Heart right ventricle (tissue), 16 donors: ENCODE results near the gene GPC5. TPM values are rescaled to one million over a fixed set of nuclear protein-coding genes. Genes with fewer than 3 reads are reported as not detected.

Source experiments
- ATAC-seq, 8 donors: fragments of 200-7000 bp; cut with Tn5 transposase; one replicate each; pipeline ENCODE4 v1.9.1; 2020; ENCODE audit warnings: mild to moderate bottlenecking in 8 of 8, moderate library complexity in 8 of 8, moderate number of reproducible peaks in 1 of 8
- DNase-seq, 2 donors: peaks; one replicate each; pipeline ENCODE4 v3.0.0-alpha.2; 2020
- H3K27ac ChIP-seq, 10 donors: fragments of 200-600 bp; sonication (generic) in 2 of 10; one replicate each; pipeline versions ENCODE4 v1.5.0 to v1.8.0; 2020 to 2022; ENCODE audit warnings: mild to moderate bottlenecking in 3 of 10
- H3K27me3 ChIP-seq, 7 donors: fragments of 200-600 bp; one replicate each; pipeline ENCODE4 v1.8.0; 2021 to 2022; ENCODE audit warnings: mild to moderate bottlenecking in 2 of 7
- H3K36me3 ChIP-seq, 9 donors: fragments of 200-600 bp; sonication (generic) in 1 of 9; one replicate each; pipeline versions ENCODE4 v1.5.0 to v1.8.0; 2020 to 2022; ENCODE audit warnings: mild to moderate bottlenecking in 2 of 9
- H3K4me1 ChIP-seq, 9 donors: fragments of 200-600 bp; sonication (generic) in 1 of 9; one replicate each; pipeline versions ENCODE4 v1.5.0 to v1.8.0; 2020 to 2022; ENCODE audit warnings: mild to moderate bottlenecking in 4 of 9
- H3K4me3 ChIP-seq, 10 donors: fragments of 200-600 bp; sonication (generic) in 2 of 10; one replicate each; pipeline versions ENCODE4 v1.5.0 to v1.8.0; 2020 to 2022; ENCODE audit warnings: mild to moderate bottlenecking in 7 of 10, moderate library complexity in 2 of 10
- H3K9me3 ChIP-seq, 11 donors: fragments of 200-600 bp in 10 of 11; sonication (generic) in 2 of 11; one replicate each; pipeline versions ENCODE4 v1.5.0 to v1.8.0; 2013 to 2022; ENCODE audit warnings: mild to moderate bottlenecking in 2 of 11, control low read depth in 1 of 11, moderate library complexity in 1 of 11
- CTCF ChIP-seq, 9 donors: fragments of 200-600 bp; sonication (generic) in 2 of 9; IDR thresholded peaks; one replicate each; pipeline versions ENCODE4 v1.5.0 to v1.8.0; 2021 to 2022; ENCODE audit warnings: antibody characterized with exemption in 9 of 9, mild to moderate bottlenecking in 5 of 9, moderate library complexity in 1 of 9
- WGBS, 2 donors: extraction: QIAGEN DNeasy Blood & Tissue Kit; methylation state at CpG; one replicate each; pipeline ENCODE4 v1.1.7; 2013; ENCODE audit warnings: inconsistent platforms in 1 of 2; 5-methylcytosine and 5-hydroxymethylcytosine counted together
- intact Hi-C, 10 donors: fragments of 100-400 bp; cut with DNase I; formaldehyde crosslinking; loops; one replicate each; pipeline versions ENCODE4 v1.11.1 to v1.14.2; 2022
- polyA plus RNA-seq, 2 donors: library from polyadenylated mRNA; stranded (reverse); fragments of 200-250 nt; gene quantifications; one replicate each; pipeline ENCODE4 v1.2.3, GENCODE V29; 2013
- total RNA-seq, 10 donors: library from RNA; stranded (reverse); fragmentation: NEBNext Ultra II Directional in 3 of 10; extraction: Animal tissue kit (Norgen Biotek cat#: 25700) in 3 of 10; gene quantifications; one replicate each; pipeline versions ENCODE4 v1.2.1 to v1.2.4, GENCODE V29; 2021 to 2023
- donor health status: Arrhythmogenic right ventricular cardiomyopathy.
- donor health status: ischemic (EF 13 %, LVEDD 7.1; RV severe dilation, severe dysfunction).
- donor health status: healthy with polysubstance abuse.
- donor health status: DM: no; HTN: yes; CAD: no.
- donor health status: DM: no; HTN: no; CAD: no.
- donor health status: ischemic (EF 25% LVEDD 6.9; RV normal size, moderate dysfunction).
- donor health status: ischemic (EF 25% LVEDD 5.7; RV mildly dilated, moderate dysfunction).
- donor health status: healthy.
- donor health status: DM: yes; HTN: yes; CAD: no.
- donor health status: Ischemic cardiomyopathy.
- donor health status: ischemic (EF 35%, LVEDD 5.7; RV mildly dilated, moderate dysfunction).
- donor health status: nonischemic (EF 11% LVEDD 7.7; RV severe dilation, severe dysfunction).
- donor health status: DM: yes; HTN: yes; CAD: no.
- donor health status: PGD.
- donor health status: ischemic (EF 29% LVEDD 5.4; RV normal size, mild dysfunction).
- donor health status: nonischemic (EF 23%, LVEDD 6.1; RV moderate dilation, normal function).

GPC5 gene
- total and polyA plus RNA-seq, 12 donors, result 0.01 to 3.5 (median 0.70) TPM; not detected in 1

- no peak for TF ChIP-seq CTCF (IDR thresholded peaks at IDR 0.05)
- H3K36me3 ChIP-seq, result no peaks in the 10 kb centered on the region
- no peaks in the 10 kb centered on the region for H3K4me1 ChIP-seq
- 67 to 77% methylated on average over 3 of the region's 3 CpGs for WGBS, 2 donors
- intact Hi-C loops, result no loop called here
- no peak overlapping the region for H3K4me3 ChIP-seq
- DNase-seq (no peak), ATAC-seq (no peak)
- no peaks in the 10 kb centered on the region for H3K9me3 ChIP-seq
- no peaks in the 10 kb centered on the region for H3K27me3 ChIP-seq
- H3K27ac ChIP-seq, result no peak overlapping the region
Measured at GRCh38 chr13:92137520-92137919, 739.1 kb downstream of the GPC5 start.

GRCh38 chr13:92143766-92144165 is 745.3 kb downstream of the GPC5 start:
- TF ChIP-seq CTCF (IDR thresholded peaks at IDR 0.05), result no peak
- intact Hi-C loops, result no loop called here
- Histone ChIP-seq H3K4me1 (no peaks in the 10 kb centered on the region), H3K4me3 (no peak overlapping the region), H3K9me3 (no peaks in the 10 kb centered on the region), H3K27me3 (no peaks in the 10 kb centered on the region), H3K27ac (no peak overlapping the region), H3K36me3 (no peaks in the 10 kb centered on the region)
- DNase-seq (no peak), ATAC-seq (no peak)

GRCh38 chr13:92150606-92151005 is 752.2 kb downstream of the GPC5 start:
- no peaks in the 10 kb centered on the region for H3K4me1 ChIP-seq
- WGBS, 2 donors, result 79 to 80% methylated on average over 1 of the region's 1 CpG
- H3K27ac ChIP-seq, result no peak overlapping the region
- no peaks in the 10 kb centered on the region for H3K9me3 ChIP-seq
- ATAC-seq (no peak), DNase-seq (no peak)
- no peaks in the 10 kb centered on the region for H3K36me3 ChIP-seq
- H3K4me3 ChIP-seq, result no peak overlapping the region
- TF ChIP-seq CTCF (IDR thresholded peaks at IDR 0.05), result no peak
- H3K27me3 ChIP-seq, result no peaks in the 10 kb centered on the region
- intact Hi-C loops, result no loop called here

- Histone ChIP-seq H3K27me3 (no peaks in the 10 kb centered on the region), H3K27ac (no peak overlapping the region), H3K36me3 (no peaks in the 10 kb centered on the region), H3K4me3 (no peak overlapping the region), H3K9me3 (peaks cover 0 to 2% (median 0%) of the 10 kb centered on the region in 11 donors), H3K4me1 (no peaks in the 10 kb centered on the region)
- TF ChIP-seq CTCF (IDR thresholded peaks at IDR 0.05), result no peak
- intact Hi-C loops, result no loop called here
- 48 to 73% methylated on average over 3 of the region's 3 CpGs for WGBS, 2 donors
- ATAC-seq (no peak), DNase-seq (no peak)
Measured at GRCh38 chr13:92158346-92158745, 759.9 kb downstream of the GPC5 start.

- H3K4me3 ChIP-seq, result no peak overlapping the region
- H3K36me3 ChIP-seq, result no peaks in the 10 kb centered on the region
- ATAC-seq (no peak), DNase-seq (no peak)
- no peak overlapping the region for H3K27ac ChIP-seq
- H3K9me3 ChIP-seq, result peaks cover 0 to 2% (median 0%) of the 10 kb centered on the region in 11 donors
- TF ChIP-seq CTCF (IDR thresholded peaks at IDR 0.05), result no peak
- H3K27me3 ChIP-seq, result no peaks in the 10 kb centered on the region
- intact Hi-C loops, result no loop called here
- H3K4me1 ChIP-seq, result no peaks in the 10 kb centered on the region
- 64 to 70% methylated on average over 5 of the region's 5 CpGs for WGBS, 2 donors
Measured at GRCh38 chr13:92164822-92165221, 766.4 kb downstream of the GPC5 start.
